ENCODE measurements around the gene CFAP100.

Gene CFAP100

GRCh38 chr3:126351086-126351770 lies 43.5 kb upstream of the CFAP100 start:
- TF ChIP-seq SIN3A (IDR thresholded peaks at IDR 0.05; ENCODE audit: borderline replicate concordance, insufficient read depth, low read length) (no peak), FOXP2 (optimal IDR thresholded peaks at IDR 0.05; ENCODE audit: borderline replicate concordance, extremely low read depth, extremely low read length, insufficient read depth) (no peak), REST (IDR thresholded peaks at IDR 0.05; ENCODE audit: insufficient read depth in 1 of 2, low read depth in 2 of 2, low read length in 2 of 2) (no peak), TAF1 (IDR thresholded peaks at IDR 0.05; ENCODE audit: borderline replicate concordance, insufficient read depth, low read length) (no peak), POLR2AphosphoS5 (IDR thresholded peaks at IDR 0.05; ENCODE audit: low read depth, low read length) (no peak)

DNA sequence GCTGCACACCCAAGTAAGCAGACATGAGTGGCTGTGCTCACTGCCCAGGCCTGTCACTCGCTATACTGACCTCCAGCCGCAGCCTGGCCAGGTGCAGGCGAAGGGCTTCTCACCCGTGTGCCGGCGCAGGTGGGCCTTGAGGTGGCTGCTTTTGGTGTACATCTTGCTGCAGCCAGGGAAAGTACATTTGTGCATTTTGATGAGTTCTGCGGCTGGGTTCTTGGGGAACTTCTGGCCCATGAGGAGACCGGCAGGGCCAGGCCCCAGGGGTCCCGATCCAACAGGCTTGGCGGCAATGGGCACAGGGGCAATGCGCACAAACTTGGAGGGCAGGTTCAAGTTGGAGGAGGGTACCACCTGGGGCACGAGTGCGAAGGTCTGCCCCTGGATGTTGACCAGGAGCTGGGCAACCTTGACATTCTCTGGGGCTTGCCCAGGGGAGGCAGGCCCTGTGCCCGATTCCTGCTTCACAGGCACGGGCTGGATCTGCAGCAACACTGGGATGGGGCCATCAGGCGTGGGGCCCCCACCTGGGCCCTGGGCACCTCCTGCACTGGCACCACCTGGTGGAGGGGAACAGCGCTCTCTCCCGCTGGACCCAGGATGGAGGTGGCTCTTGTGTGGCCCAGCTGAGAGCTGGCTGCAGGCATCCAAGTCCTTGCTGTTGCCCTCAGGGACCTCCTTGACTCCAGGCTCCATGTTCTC lies 42.8 kb upstream of the CFAP100 start:
- TF ChIP-seq SIN3A (IDR thresholded peaks at IDR 0.05; ENCODE audit: borderline replicate concordance, insufficient read depth, low read length) (no peak), REST (IDR thresholded peaks at IDR 0.05; ENCODE audit: insufficient read depth in 1 of 2, low read depth in 2 of 2, low read length in 2 of 2) (no peak), POLR2AphosphoS5 (IDR thresholded peaks at IDR 0.05; ENCODE audit: low read depth, low read length) (no peak), FOXP2 (optimal IDR thresholded peaks at IDR 0.05; ENCODE audit: borderline replicate concordance, extremely low read depth, extremely low read length, insufficient read depth) (no peak), TAF1 (IDR thresholded peaks at IDR 0.05; ENCODE audit: borderline replicate concordance, insufficient read depth, low read length) (no peak)

GRCh38 chr3:126352476-126353454 lies 41.9 kb upstream of the CFAP100 start:
- TF ChIP-seq POLR2AphosphoS5 (IDR thresholded peaks at IDR 0.05; ENCODE audit: low read depth, low read length) (no peak), SIN3A (IDR thresholded peaks at IDR 0.05; ENCODE audit: borderline replicate concordance, insufficient read depth, low read length) (no peak), REST (IDR thresholded peaks at IDR 0.05; ENCODE audit: insufficient read depth in 1 of 2, low read depth in 2 of 2, low read length in 2 of 2) (no peak), TAF1 (IDR thresholded peaks at IDR 0.05; ENCODE audit: borderline replicate concordance, insufficient read depth, low read length) (no peak), FOXP2 (optimal IDR thresholded peaks at IDR 0.05; ENCODE audit: borderline replicate concordance, extremely low read depth, extremely low read length, insufficient read depth) (no peak)

DNA sequence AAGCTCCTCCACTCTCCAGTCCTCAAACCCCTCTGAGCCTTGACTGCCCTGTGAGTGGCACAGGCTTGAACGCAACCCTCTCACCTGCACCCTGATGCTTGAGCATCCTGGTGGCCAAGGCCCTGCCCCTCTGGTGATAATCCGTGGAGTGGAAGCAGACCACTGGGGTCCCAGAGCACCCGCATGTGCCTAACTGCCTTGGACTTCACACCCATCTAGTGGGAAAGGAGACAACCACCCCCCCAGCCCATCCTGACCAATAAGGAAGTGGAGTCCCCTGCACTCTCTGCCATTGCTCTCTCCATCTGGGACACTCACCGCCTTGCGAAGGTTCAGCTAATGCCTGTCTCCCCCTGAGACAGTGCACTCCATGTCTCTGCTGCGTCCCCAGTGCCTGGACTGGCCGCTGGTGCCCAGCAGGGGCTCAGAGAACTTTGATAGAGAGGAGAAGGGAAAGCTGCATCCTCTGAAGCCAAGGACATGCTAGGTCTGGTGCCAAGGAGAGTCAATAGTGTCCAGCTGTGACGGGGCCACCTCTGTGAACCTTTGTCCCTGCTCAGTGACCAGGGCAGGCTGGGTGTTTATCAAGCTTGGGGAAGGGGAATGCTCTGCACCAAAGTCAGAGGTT lies 40.9 kb upstream of the CFAP100 start:
- TF ChIP-seq REST (IDR thresholded peaks at IDR 0.05; ENCODE audit: insufficient read depth in 1 of 2, low read depth in 2 of 2, low read length in 2 of 2), result no peak
- no peak for TF ChIP-seq TAF1 (IDR thresholded peaks at IDR 0.05; ENCODE audit: borderline replicate concordance, insufficient read depth, low read length)
- no peak for TF ChIP-seq FOXP2 (optimal IDR thresholded peaks at IDR 0.05; ENCODE audit: borderline replicate concordance, extremely low read depth, extremely low read length, insufficient read depth)
- TF ChIP-seq SIN3A (IDR thresholded peaks at IDR 0.05; ENCODE audit: borderline replicate concordance, insufficient read depth, low read length), result no peak
- no peak for TF ChIP-seq POLR2AphosphoS5 (IDR thresholded peaks at IDR 0.05; ENCODE audit: low read depth, low read length)
